Inflammatory macrophage treated with lipopolysaccharide for 1 hour (primary cell): ENCODE data around the gene BLOC1S4.
"Not testable (repeated sequence)": the region's sequence is repeated elsewhere in the genome, so short reads cannot be mapped to it uniquely, and the experiment has no call there.

ENCODE experiments used
- DNase-seq, 2 donors: peaks; one replicate each; pipeline ENCODE4 v3.0.0-alpha.2; 2020 to 2022

BLOC1S4 gene

DNA sequence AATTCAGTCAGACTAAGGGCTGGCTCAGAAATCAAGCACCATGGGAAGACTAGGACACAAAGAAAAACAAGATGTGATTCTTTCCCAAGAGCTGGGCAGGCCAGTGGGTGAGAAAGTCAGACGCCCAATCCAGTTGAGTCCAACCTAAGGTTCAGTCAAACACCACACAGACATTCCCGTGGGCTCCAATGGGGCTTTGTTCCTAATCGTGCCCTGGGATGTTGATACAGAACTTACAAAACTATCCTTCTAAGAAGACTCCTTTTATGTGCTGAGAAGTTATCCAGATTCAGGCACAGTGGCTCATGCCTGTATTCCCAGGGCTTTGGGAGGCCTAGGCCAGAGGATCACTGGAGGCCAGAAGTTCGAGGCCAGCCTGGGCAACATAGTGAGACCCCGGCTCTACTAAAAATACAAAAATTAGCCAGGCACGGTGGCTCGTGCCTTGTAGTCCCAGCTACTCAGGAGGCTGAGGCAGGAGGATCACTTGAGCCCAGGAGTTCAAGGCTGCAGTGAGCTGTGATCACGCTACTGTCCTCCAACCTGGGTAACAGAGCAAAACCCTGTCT is 3.7 kb downstream of the BLOC1S4 start:
- no peak for DNase-seq

DNA sequence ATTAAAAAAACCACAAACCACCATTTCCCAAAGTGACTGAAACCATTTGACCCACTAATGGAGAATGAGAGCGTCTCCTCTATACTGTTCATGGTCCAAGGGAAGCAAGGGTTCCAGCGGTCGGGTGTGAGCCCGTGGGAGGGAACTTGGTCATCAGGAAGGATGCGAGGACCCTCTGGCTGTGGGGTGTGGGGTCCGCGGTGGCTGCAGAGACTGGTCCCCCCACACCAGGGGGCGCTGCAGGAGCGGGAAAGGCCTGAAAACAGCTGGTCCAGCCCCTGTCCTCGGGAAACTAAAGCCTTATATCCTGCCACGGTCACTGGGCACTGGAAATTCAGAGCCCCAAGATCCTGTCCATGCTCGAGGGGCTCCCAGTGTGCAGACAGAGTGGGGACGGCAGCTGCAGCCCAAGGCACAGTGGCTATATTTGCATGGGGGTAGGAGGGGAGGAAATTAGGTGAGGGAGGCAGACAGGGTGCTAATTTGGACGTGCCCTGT is 4.3 kb downstream of the BLOC1S4 start:
- DNase-seq: peak; percentile 52 to 90

DNA sequence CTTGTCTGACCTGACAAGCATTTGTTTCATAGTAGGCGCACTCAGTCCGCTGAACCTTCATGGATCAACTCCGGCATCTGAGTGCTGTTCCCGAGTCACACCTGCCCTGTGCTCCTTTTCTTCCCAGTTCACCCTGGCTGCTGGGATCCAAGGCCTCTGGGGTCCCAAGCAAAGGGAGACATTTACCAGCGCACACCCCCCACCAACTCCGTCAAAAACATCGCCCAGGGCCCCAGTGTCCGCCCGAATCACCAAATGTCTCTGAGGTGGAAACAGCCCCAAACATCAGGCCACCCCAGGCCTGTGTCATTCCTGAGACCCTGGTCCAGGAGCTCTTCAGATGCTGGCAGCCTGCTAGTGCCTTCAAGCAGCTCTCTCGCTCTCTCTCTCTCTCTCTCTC is 5.1 kb downstream of the BLOC1S4 start:
- no peak for DNase-seq

DNA sequence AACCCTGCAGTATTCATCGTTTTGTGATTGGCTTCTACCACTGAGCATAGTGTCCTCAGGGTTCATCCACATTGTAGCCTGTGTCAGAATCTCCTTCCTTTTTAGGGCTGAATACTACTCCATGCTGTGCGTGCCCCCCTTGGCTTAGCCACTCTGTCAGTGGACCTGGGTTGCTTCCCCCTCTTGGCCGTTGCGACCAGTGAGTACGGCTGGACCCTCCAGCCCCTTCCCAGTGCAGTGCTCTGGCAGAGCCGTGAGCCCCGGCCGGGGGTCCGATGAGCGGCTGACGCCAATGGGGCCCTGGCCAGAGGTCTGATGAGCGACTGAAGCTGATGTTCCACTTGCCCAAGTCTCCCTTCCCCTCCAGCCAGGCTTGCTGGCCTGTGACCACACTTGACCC is 6.9 kb downstream of the BLOC1S4 start:
- no peak for DNase-seq

DNA sequence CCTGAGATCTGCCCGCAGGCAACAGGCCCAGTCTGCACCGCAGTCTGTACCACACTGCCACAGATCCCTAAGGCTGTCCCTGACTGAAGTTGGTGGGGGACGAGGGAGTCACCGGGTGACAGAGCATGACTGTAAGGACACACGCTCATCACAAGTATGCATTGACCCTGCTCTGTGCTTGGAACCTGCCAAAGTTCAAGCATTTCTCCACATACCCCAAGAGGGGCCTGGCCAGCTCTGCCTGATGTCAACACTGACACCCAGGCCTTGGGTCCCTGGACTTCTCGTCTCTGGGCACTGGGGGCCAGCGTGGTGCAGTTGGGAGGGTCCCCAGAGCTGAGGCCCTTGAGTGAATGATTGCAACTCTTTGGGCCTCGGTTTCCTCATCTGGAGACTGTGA is 7.9 kb downstream of the BLOC1S4 start:
- DNase-seq: no peak

DNA sequence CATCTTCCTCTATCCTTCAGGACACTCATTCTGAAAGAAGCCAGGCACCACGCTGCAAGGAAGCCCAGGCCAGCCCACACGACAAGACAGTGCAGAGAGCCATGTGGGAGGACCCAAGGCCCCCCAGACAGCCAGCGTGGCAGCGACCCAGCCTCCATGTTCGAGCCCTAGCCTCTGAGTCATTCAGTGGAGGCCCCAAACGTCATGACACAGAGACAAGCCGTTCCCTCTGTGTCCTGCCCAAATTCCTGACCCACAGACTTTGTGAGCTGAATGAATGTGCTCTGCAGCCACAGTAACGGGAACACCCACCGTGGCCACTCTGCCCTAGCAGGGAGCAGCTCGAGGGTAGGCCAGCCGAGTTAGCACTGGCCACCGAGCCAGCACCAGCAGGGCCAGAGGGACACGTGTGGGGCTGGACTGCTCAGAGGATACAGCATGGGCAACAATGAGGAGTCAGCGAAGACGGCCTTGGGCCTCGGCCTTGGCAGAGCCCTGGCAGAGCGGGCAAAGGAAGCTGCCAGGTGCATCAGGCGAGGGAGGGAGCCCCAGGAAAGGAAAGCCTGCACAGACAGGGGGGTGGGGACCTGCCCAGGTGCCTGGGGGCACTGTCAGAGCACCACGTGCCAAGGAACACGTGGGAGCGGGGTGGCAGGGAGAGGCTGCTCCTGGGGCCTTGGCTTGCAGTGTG is 8.6 kb downstream of the BLOC1S4 start:
- no peak for DNase-seq

DNA sequence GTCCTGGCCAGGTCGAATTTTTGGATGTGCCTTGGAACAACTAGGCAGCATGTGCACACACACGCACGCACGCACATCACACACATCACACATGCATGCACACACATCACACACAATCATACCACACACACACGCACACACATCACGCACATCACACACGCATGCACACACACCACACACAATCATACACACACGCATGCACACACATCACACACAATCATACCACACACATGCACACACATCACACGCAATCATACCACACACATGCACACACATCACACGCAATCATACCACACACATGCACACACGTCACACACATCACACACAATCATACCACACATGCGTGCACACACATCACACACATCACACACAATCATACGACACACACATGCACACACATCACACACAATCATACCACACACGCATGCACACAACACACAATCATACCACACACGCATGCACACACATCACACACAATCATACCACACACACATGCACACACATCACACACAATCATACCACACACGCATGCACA is 9.5 kb downstream of the BLOC1S4 start:
- DNase-seq: not testable (repeated sequence)

DNA sequence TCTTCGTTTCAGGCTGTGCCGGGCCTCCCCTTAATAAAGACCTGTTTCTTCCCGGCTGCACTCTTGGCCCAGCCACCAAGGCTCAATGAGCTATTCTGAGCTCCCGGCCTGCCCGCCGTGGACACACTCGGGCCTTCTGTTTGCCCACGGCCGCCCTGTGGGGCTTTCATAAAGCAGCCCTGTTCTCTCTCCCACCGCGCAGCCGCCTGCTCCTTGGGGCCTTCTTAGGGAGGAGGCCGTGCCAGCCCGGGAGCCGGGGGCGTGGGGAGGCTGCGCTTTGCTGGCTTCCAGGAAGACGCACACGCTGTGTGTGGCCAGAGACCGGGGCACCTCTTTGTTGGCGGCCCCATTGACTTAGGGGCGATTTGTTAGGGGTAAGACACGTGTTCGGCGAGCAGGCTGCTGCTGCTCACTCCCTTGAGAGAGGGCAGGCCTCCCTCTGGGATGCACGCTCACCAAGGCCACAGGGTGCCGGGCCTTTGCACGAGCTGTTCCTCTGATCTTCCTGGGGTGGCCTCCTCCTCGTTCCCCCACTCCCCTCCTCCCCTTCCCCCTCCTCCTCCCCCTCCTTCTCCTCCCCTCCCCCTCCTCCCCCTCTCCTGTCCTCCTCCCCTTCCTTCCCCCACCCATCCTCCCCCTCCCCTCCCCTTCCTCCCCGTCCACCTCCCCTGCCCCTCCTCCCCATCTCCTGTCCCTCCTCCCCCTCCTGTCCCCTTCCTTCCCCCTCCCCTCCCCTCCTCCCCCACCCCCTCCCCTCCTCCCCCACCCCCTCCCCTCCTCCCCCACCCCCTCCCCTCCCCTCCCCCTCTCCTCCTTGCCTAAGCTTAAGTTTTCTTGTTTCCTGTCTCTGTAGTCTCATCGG is 11.3 kb downstream of the BLOC1S4 start:
- DNase-seq: no peak

DNA sequence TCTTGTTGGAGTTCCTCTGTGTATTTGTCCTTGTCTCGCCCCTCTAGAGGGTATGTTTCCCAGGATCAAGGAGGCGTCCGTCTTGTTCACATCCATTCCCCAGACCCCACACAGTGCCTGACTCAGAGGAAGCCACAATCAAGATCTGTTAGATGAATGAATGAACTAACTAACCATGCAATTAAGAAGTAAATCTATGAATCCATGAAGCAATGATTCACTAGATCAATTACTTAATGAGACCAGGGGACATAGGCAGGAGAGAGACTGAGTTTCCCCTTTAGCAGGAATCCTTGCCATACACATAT is 11.9 kb downstream of the BLOC1S4 start:
- DNase-seq: no peak

DNA sequence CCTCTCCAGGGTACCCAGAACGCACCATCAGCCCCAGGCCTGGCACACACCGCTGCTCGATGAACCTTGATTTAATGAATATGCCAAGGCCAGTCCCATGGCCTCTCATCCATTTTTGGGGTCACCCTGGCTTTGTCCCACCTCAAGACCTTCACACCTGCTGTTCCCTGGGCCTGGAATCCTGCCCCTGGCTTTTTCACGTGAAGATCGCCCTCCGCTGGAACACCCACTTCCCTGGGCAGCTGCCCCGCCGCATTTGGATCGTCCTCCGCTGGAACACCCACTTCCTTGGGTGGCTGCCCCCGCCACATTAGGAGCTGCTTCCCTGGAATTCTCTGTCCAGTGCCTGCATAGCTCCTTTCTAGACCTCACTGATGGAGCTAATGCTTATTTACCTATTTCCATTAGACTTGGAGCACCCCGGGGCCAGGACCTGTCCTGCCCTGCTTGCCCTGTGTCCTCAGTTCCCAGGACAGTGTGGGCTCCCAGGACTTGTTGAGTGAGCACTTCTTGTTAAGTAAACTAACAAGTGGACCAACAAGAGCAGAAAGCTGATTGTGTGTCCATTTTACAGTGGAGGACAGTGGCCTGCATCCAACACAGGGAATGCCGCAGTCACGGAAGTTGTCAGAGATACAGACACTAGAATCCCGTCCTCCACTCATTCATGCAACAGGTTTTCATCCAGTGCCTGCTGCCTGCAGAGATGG is 12.5 kb downstream of the BLOC1S4 start:
- no peak for DNase-seq

DNA sequence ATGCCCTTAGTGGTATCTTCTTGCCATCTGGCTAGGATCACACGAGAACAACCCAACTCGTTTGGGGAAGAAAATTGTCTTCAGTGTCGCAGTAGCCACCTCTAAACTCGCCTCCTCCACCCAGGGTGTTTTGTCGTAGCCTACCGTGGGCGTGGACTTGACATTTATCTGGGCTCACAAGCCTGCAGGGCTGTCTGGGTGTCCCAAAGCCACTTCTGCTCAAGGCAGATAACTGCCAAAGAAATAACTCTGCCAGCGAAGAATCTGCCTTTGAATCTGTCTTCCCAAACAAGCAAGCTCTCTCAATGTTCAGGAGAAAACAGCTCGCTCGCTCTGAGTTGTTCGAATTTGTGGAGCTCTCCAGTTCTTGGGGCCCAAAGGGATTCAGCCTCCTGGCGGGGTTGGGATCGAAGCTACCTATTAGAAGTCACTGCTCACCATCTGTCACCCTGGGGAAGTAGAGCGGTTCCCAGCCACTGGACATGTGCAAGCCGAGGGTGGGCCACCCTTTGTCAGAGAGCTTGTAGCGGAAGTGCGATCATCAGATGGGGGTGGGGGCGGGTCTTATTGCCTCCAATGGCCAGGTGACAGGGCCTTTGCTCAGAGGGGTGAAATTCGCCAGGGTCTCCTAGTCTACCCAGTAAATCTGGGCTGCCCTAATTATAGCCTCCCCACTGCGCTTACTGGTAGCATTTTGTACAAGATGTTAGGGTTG is 14.8 kb downstream of the BLOC1S4 start:
- DNase-seq: peak; percentile 56 to 73

DNA sequence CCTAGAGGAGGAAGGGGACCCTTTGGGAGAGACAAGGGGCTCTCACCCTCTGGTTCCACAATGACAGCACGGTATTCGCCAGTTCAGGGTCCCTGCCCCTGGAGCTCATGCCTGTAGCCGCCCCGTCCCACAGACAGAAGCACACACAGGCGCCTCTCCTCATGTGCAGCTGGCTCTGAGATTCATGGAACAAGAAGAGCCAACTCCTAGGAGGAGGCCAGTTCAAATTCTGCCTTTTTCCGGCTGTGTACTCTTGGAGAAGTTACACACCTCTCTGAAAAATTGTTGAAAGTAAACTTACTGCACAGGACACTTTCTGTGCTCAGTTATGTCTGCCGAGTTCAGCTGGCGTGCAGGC is 15.3 kb downstream of the BLOC1S4 start:
- DNase-seq: no peak

DNA sequence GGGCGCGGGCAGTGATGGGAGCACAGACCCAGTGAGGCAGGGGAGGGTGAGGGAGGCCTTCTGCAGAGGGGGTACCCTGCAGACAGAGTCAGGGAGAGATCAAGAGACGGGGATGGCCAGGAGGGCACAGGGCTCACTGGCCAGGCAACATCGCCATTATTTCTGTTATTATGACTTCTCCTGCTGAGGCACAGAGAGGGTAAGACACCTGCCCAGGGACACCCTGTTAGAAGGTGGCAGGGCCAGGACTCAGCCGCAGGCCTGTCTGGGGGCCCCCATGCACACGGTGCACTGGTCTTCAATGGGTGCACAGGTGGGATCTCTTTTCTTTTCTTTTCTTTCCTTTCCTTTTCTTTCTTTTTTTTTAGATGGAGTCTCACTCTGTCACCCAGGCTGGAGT is 15.8 kb downstream of the BLOC1S4 start:
- no peak for DNase-seq

DNA sequence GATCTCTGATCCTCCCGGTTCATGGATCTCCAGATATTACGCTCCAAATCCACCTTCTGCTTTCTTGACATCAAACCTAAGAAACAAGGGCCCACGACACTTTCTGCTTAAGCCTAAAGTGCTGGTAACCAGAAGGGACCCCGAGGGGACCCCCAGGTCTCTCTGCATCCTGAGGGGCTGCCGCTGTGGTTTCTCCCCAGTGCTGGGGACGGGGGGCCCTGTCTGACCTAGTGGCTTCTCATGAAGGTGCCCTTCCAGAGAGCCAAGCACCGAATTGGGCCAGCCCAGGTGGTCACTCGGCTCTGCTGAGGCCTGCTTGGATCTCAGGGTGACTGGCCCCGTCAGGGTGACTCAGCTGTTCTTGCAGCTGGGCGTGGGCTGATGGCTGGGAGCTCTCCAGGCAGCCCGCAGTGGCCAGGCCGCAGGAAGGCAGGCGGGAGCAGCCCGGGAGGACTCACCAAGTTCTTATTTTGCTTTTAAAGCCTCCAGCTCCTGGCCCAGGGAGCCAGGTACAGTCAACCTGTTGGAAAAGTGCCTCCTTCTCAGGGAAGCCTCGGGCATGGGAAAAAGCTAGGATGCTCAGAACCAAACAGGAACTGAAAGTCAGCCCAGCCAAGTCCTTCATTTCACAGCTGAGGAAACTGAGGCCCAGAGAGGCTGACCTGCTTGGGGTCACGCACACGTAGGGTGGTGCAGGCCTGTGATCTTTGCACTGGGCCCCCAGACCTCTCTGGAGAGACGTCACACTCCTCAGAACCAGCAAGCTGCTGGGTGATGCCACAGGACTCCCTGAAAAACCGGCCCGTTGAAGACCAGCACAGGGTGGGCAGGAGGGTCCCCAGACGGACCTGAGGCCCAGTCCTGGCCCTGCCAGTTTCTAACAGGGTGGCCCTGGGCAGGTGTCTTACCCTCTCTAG is 16.7 kb downstream of the BLOC1S4 start:
- DNase-seq: peak; percentile 76 to 81

DNA sequence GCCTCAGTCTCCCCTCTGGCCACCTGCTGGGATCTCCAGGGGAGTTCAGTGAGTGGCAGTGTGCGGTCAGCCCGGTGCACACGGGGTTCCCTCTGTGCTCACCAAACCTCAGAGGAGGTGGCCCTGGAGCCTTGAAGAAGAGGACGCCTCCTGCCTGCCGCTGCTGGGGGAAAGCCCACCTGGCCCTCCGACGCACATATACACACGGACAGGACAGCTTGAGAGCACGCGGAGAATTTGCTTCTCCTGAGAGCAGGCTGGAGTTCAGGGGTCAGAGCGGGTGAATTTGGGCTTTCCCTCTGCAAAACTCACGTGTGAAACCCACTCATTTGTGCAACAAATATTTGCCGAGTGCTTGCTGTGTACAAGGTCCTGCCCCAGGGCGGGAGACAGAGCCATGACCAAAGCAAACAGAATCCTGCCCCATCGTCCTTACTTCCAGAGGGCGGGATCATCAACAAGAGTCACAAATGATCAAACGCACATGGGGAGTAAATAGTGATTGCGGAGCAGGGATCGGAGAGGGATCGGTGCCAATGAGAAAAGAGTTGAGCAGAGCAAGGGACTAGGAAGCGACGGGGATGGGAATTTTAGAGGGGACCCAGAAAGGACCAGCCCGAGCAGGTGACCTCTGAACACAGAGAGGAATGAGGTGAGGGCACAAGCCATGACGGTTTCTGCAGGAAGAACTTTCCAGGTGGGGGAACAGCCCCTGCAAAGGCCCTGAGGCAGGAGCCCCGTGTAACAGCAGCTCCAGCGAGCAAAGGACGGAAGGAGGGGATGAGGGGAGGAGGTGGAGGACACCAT is 17.6 kb downstream of the BLOC1S4 start:
- DNase-seq: no peak

DNA sequence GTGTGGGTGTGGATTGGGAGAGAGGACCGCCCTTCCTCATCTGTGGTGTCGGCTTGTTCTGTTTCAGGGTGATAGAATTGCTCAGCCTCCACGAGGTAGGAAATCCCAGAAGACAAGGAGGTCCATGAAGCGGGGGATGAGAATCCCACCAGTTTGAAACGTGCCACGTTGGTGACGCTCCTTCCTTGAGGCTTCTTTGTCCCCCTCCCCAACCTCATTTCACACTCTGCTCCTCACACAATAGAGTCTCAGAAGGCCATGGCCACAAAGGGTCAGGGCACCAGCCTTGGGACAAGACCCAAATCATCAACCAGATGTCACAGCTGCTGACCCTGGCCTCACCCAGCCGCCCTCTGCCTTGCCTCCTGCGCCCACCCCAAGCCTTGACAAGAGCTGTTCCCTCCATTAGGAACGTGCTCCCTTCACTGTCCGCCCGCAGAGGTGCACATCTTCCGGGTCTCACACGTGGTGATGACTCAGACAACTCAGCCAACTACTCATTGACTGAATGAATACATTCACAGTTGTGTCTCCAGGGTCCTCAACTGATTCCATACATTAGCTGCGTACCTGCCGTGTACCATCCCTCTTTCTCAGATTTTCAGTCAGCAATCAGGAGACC is 18.3 kb downstream of the BLOC1S4 start:
- DNase-seq: peak; percentile 23 to 48

DNA sequence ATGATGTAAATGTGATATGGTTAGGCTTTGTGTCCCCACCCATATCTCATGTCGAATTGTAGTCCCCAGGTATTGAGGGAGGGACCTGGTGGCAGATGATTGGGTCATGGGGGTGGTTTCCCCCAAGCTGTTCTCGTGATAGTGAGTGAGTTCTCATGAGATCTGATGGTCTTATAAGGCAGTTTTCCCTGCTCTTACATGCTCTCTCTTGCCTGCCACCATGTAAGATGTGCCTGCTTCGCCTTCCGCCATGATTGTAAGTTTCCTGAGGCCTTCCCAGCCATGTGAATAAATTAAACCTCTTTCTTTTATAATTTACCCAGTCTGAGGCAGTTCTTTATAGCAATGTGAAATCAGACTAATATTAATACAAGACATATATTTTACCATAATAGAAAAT is 23.9 kb downstream of the BLOC1S4 start:
- no peak for DNase-seq

DNA sequence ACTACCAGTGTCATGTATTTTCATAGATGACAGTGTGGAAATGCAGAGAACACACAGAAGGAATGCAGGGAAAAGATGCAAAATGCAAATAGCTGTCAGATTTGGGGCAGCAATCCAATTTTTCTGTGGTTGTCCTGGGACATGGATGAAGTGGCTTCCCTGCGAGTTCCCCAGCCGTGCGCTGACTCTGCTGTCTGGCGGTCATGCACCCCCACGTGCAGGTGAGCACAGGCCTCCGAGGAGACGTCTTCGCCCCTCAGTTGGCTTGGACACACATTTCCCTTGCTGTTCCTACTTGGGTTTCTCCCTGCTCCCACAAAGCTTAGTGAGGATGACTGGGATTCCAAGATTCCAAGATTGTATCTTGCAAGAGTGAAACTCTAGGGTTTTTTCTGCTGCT is 24.4 kb downstream of the BLOC1S4 start:
- no peak for DNase-seq

DNA sequence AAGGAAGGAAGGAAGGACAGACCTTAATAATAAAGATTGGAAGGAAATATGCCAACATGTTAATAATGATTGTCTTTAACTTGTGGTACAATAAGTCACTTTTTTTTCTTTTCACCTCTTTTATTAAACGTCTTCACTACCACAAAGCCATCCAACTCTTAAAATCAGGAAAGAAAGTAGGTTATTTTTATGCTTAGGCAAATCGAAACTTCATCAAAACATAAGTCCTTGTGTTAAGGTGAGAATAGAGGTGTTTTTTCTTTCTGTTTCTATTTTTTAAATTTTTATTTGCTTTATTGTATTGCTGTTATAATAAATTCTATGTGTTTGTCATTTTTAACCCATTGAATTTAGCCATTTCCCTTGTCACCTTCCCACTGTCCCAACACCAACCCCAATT is 26.5 kb downstream of the BLOC1S4 start:
- DNase-seq: no peak

DNA sequence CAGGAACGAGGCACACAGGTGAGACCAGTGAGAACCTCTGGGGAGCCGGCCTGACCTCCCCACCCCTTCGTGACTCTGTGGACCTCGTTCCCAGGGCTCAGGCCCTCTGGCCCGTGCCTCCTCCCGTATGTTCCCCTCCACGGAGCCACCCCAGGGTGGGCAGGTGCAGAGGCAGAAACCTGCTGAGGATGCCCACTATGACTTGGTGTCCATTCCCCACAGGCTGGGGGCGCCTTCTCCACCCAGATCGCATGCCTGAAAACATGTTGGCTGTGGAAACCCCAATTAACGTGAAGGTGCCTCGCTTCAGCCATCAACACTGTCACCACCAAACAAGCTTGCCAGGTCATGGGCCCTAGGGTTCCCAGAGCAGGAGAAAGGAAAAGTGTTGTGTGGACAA is 27.0 kb downstream of the BLOC1S4 start:
- no peak for DNase-seq
